ENCODE measurements around the gene RPL22. TPM values are rescaled to one million over a fixed set of nuclear protein-coding genes. Genes with fewer than 3 reads are reported as not detected.

The RPL22 gene
- total RNA-seq, 1 experiment from 2014 or later: 494 TPM

DNA sequence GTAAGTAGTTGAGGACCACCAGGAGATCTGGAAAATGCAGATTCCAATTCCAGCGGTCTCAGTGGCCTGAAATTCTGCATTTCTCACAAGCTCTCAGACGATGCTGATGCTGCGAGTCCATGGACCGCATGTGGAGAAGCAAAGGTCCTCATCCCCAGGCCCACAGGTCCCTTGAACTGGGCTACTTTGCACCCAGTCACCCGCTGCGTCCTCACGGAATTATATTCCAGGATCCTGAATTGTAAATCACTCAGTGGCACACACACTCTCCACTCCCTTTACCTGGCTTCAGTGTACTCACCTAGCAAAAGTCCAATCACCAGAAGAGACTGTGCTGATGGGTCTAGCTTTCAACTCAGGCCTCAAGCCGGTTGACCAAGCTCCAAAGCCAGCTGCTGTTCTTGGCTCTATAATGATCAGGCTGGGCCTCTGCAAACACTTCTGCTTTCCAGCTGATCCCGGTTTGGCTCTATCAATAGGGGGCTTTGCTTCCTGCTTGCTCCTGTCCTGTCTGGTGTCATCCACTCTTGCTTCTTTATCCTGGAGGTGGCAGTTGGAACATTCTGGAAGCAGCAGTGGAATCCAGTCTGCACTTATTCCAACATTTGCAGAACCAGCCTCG lies 904 bp upstream of the RPL22 start:
- no peaks in the 10 kb centered on the region for H3K9me3 ChIP-seq (ENCODE audit: low read depth, low read length, poor library complexity, severe bottlenecking)
- ChIA-PET CTCF (no interaction called here), POLR2A (ENCODE audit: low non-redundant PET) (interaction anchor here (0.5 kb wide), 1 partner anchor 31 kb away, joined by 3 read pairs; no protein-coding TSS in a partner anchor)
- H3K4me1 ChIP-seq (ENCODE audit: insufficient read depth, low read length, poor library complexity, severe bottlenecking): peaks cover 11% of the 10 kb centered on the region
- no peaks in the 10 kb centered on the region for H3K27me3 ChIP-seq (replicated peaks; ENCODE audit: insufficient read depth, low read depth, low read length, poor library complexity)
- intact Hi-C loops (cut with micrococcal nuclease; ENCODE audit: unreplicated experiment): no loop called here
- TF ChIP-seq EZH2 (IDR thresholded peaks at IDR 0.05; ENCODE audit: borderline replicate concordance, low read depth, low read length, poor library complexity, severe bottlenecking): no peak
- TF ChIP-seq, protein P1, sequence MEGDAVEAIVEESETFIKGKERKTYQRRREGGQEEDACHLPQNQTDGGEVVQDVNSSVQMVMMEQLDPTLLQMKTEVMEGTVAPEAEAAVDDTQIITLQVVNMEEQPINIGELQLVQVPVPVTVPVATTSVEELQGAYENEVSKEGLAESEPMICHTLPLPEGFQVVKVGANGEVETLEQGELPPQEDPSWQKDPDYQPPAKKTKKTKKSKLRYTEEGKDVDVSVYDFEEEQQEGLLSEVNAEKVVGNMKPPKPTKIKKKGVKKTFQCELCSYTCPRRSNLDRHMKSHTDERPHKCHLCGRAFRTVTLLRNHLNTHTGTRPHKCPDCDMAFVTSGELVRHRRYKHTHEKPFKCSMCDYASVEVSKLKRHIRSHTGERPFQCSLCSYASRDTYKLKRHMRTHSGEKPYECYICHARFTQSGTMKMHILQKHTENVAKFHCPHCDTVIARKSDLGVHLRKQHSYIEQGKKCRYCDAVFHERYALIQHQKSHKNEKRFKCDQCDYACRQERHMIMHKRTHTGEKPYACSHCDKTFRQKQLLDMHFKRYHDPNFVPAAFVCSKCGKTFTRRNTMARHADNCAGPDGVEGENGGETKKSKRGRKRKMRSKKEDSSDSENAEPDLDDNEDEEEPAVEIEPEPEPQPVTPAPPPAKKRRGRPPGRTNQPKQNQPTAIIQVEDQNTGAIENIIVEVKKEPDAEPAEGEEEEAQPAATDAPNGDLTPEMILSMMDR (conservative IDR thresholded peaks at IDR 0.05; ENCODE audit: low read depth, low read length): no peak
- H3K36me3 ChIP-seq (ENCODE audit: insufficient read depth, low read length, poor library complexity, severe bottlenecking): peaks cover 25% of the 10 kb centered on the region
- BruUV-seq (replicated peaks): no TSS peak
- no peak for DNase-seq (ENCODE audit: low spot score)
- H3K4me3 ChIP-seq (ENCODE audit: low read depth, low read length, poor library complexity, severe bottlenecking): peak overlapping the region; percentile 93
- peak overlapping the region; percentile 97 for H3K27ac ChIP-seq (ENCODE audit: low read depth, low read length, poor library complexity, severe bottlenecking)

- ChIA-PET POLR2A (ENCODE audit: low non-redundant PET) (no interaction called here), CTCF (no interaction called here)
- Histone ChIP-seq H3K4me1 (ENCODE audit: insufficient read depth, low read length, poor library complexity, severe bottlenecking) (peaks cover 11% of the 10 kb centered on the region), H3K4me3 (ENCODE audit: low read depth, low read length, poor library complexity, severe bottlenecking) (peak overlapping the region; percentile 93), H3K27me3 (replicated peaks; ENCODE audit: insufficient read depth, low read depth, low read length, poor library complexity) (no peaks in the 10 kb centered on the region), H3K36me3 (ENCODE audit: insufficient read depth, low read length, poor library complexity, severe bottlenecking) (peaks cover 40% of the 10 kb centered on the region), H3K27ac (ENCODE audit: low read depth, low read length, poor library complexity, severe bottlenecking) (peak overlapping the region; percentile 97), H3K9me3 (ENCODE audit: low read depth, low read length, poor library complexity, severe bottlenecking) (no peaks in the 10 kb centered on the region)
- no peak for TF ChIP-seq EZH2 (IDR thresholded peaks at IDR 0.05; ENCODE audit: borderline replicate concordance, low read depth, low read length, poor library complexity, severe bottlenecking)
- TF ChIP-seq, protein P1 (conservative IDR thresholded peaks at IDR 0.05; ENCODE audit: low read depth, low read length): no peak
- intact Hi-C loops (cut with micrococcal nuclease; ENCODE audit: unreplicated experiment): no loop called here
- DNase-seq (ENCODE audit: low spot score): no peak
- BruUV-seq (replicated peaks): TSS peak; percentile 60
These were observed 623 bp downstream of the RPL22 start for GRCh38 chr1:6198646-6199297.

- intact Hi-C loops (cut with micrococcal nuclease; ENCODE audit: unreplicated experiment): no loop called here
- ChIA-PET CTCF (no interaction called here), POLR2A (ENCODE audit: low non-redundant PET) (interaction anchor here (0.6 kb wide), 1 partner anchor 26 kb away, joined by 3 read pairs; no protein-coding TSS in a partner anchor)
- H3K4me3 ChIP-seq (ENCODE audit: low read depth, low read length, poor library complexity, severe bottlenecking): peak overlapping the region; percentile 93
- no peaks in the 10 kb centered on the region for H3K9me3 ChIP-seq (ENCODE audit: low read depth, low read length, poor library complexity, severe bottlenecking)
- TF ChIP-seq EZH2 (IDR thresholded peaks at IDR 0.05; ENCODE audit: borderline replicate concordance, low read depth, low read length, poor library complexity, severe bottlenecking): no peak
- TF ChIP-seq, protein P1 (conservative IDR thresholded peaks at IDR 0.05; ENCODE audit: low read depth, low read length): no peak
- no peaks in the 10 kb centered on the region for H3K27me3 ChIP-seq (replicated peaks; ENCODE audit: insufficient read depth, low read depth, low read length, poor library complexity)
- DNase-seq (ENCODE audit: low spot score): no peak
- BruUV-seq (replicated peaks): no TSS peak
- H3K27ac ChIP-seq (ENCODE audit: low read depth, low read length, poor library complexity, severe bottlenecking): peak overlapping the region; percentile 97
- peaks cover 49% of the 10 kb centered on the region for H3K36me3 ChIP-seq (ENCODE audit: insufficient read depth, low read length, poor library complexity, severe bottlenecking)
- peaks cover 11% of the 10 kb centered on the region for H3K4me1 ChIP-seq (ENCODE audit: insufficient read depth, low read length, poor library complexity, severe bottlenecking)
These were observed 1.5 kb downstream of the RPL22 start for GRCh38 chr1:6197746-6198427.
